ENCODE data around the gene ADAMTS12.

GRCh38 chr5:33684496-33685159 lies 207.2 kb downstream of the ADAMTS12 start:
- no peak for TF ChIP-seq POLR2A (IDR thresholded peaks at IDR 0.05)
- TF ChIP-seq, protein P1, sequence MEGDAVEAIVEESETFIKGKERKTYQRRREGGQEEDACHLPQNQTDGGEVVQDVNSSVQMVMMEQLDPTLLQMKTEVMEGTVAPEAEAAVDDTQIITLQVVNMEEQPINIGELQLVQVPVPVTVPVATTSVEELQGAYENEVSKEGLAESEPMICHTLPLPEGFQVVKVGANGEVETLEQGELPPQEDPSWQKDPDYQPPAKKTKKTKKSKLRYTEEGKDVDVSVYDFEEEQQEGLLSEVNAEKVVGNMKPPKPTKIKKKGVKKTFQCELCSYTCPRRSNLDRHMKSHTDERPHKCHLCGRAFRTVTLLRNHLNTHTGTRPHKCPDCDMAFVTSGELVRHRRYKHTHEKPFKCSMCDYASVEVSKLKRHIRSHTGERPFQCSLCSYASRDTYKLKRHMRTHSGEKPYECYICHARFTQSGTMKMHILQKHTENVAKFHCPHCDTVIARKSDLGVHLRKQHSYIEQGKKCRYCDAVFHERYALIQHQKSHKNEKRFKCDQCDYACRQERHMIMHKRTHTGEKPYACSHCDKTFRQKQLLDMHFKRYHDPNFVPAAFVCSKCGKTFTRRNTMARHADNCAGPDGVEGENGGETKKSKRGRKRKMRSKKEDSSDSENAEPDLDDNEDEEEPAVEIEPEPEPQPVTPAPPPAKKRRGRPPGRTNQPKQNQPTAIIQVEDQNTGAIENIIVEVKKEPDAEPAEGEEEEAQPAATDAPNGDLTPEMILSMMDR (IDR thresholded peaks at IDR 0.05), result no peak

All from lower leg skin (tissue), 3 donors.